HepG2 (cell line): ENCODE results near the gene ACAD8. TPM values are rescaled to one million over a fixed set of nuclear protein-coding genes. Genes with fewer than 3 reads are reported as not detected.
"Not testable (repeated sequence)": the region's sequence is repeated elsewhere in the genome, so short reads cannot be mapped to it uniquely, and the experiment has no call there.

ENCODE experiments used
- ATAC-seq: fragments of 200-7000 bp; cut with Tn5 transposase; 3 replicates; pipeline ENCODE4 v1.9.1; 2020; ENCODE audit warnings: mild to moderate bottlenecking, moderate library complexity
- BruUV-seq: library from RNA; stranded (reverse); fragments of 400-500 nt; replicated peaks from 2 replicates; lab custom pipeline; 2021; lab: Mats Ljungman, UMichigan
- CTCF ChIA-PET: fragments of 300-600 bp; formaldehyde crosslinking; extraction: SDS; loops from one replicate; lab custom pipeline; 2021; ENCODE audit warnings: low total read pairs, inconsistent platforms, low intra/inter-chr PET ratio; lab: Yijun Ruan, JAX
- POLR2A ChIA-PET: fragments of 350-600 bp; sonication (Branson Sonifier 250); formaldehyde crosslinking; loops from one replicate; lab custom pipeline; 2020; ENCODE audit warnings: antibody characterized with exemption, inconsistent platforms; lab: Yijun Ruan, JAX
- DNase-seq: peaks from one replicate; pipeline ENCODE4 v3.0.0-alpha.2; 2015; ENCODE audit warnings: low spot score
- FAIRE-seq: peaks from 3 replicates; lab custom pipeline; 2011; peaks lifted over from hg19 to GRCh38; lab: Jason Lieb, UNC
- H2AFZ ChIP-seq: one replicate; pipeline ENCODE4 v1.6.1; 2011; ENCODE audit warnings: low read length, inconsistent platforms
- H3K27ac ChIP-seq: fragments of 300-600 bp; 3 replicates; pipeline ENCODE4 v1.8.0; 2011; ENCODE audit warnings: mixed run types, mild to moderate bottlenecking, mixed read lengths, low read length, inconsistent platforms; ENCODE audit not compliant: insufficient read depth; ENCODE audit errors: extremely low read length
- H3K27me3 ChIP-seq, 2 experiments: fragments of 200-600 bp in 1 of 2; 2 replicates in 1 of 2; 3 replicates in 1 of 2; pipeline versions ENCODE4 v1.6.0 to v1.8.0; 2011; ENCODE audit warnings: low read length in 2 of 2, mild to moderate bottlenecking in 2 of 2, moderate library complexity in 2 of 2, inconsistent platforms in 1 of 2; ENCODE audit not compliant: insufficient read depth in 2 of 2, control insufficient read depth in 1 of 2
- H3K36me3 ChIP-seq, 2 experiments: fragments of 200-600 bp in 1 of 2; replicated peaks in 1 of 2; 2 replicates in 1 of 2; 3 replicates in 1 of 2; pipeline versions ENCODE4 v1.5.1 to v1.8.0; 2011; ENCODE audit warnings: low read length in 2 of 2, inconsistent platforms in 1 of 2; ENCODE audit not compliant: insufficient read depth in 2 of 2, control insufficient read depth in 1 of 2
- H3K4me1 ChIP-seq: 2 replicates; pipeline ENCODE4 v1.5.1; 2012; ENCODE audit warnings: low read length, inconsistent platforms; ENCODE audit not compliant: insufficient read depth
- H3K4me2 ChIP-seq: 2 replicates; pipeline ENCODE4 v1.6.0; 2011; ENCODE audit warnings: low read depth, low read length, inconsistent platforms
- H3K4me3 ChIP-seq, 3 experiments: fragments of 200-600 bp in 1 of 3; sonication (generic), shearing (Covaris generic) in 1 of 3; replicated peaks in 1 of 3; 2 replicates each; pipeline ENCODE4 v1.5.1; 2011 to 2016; ENCODE audit warnings: low read length in 3 of 3, inconsistent platforms in 2 of 3, low read depth in 2 of 3, mild to moderate bottlenecking in 2 of 3, control low read depth in 1 of 3, mixed read lengths in 1 of 3; ENCODE audit not compliant: insufficient read depth in 1 of 3
- H3K79me2 ChIP-seq: one replicate; pipeline ENCODE4 v1.6.1; 2011; ENCODE audit warnings: low read length, inconsistent platforms; ENCODE audit not compliant: insufficient read depth
- H3K9ac ChIP-seq: 2 replicates; pipeline ENCODE4 v1.6.0; 2011; ENCODE audit warnings: mild to moderate bottlenecking, low read depth, low read length, inconsistent platforms; ENCODE audit not compliant: insufficient read depth
- H3K9me3 ChIP-seq: 2 replicates; pipeline ENCODE4 v1.5.1; 2012; ENCODE audit warnings: mild to moderate bottlenecking, low read length
- H4K20me1 ChIP-seq: 2 replicates; pipeline ENCODE4 v1.6.0; 2011; ENCODE audit warnings: inconsistent platforms, mild to moderate bottlenecking, low read length, moderate library complexity; ENCODE audit not compliant: insufficient read depth
- ARID5B ChIP-seq: IDR thresholded peaks from 2 replicates; pipeline ENCODE4 v1.4.0; 2020; ENCODE audit warnings: mild to moderate bottlenecking, missing genetic modification reagents
- DMAP1 ChIP-seq: IDR thresholded peaks from 2 replicates; pipeline ENCODE4 v1.6.1; 2016
- ELF3 ChIP-seq: IDR thresholded peaks from 2 replicates; pipeline ENCODE4 v1.6.1; 2016; ENCODE audit warnings: missing genetic modification reagents, missing compliant biosample characterization
- FIP1L1 ChIP-seq: fragments of 200-400 bp; formaldehyde crosslinking; IDR thresholded peaks from 2 replicates; pipeline ENCODE4 v1.6.1; 2018; ENCODE audit warnings: low read depth, mild to moderate bottlenecking, low read length, moderate library complexity, borderline replicate concordance; ENCODE audit not compliant: insufficient read depth
- FOXA3 ChIP-seq: IDR thresholded peaks from 2 replicates; pipeline ENCODE4 v1.6.1; 2016; ENCODE audit warnings: missing genetic modification reagents, missing compliant biosample characterization
- HNF4A ChIP-seq: sonication (generic); formaldehyde crosslinking; IDR thresholded peaks from 2 replicates; pipeline ENCODE4 v1.4.0; 2020; ENCODE audit warnings: missing genetic modification reagents
- HOXA3 ChIP-seq: sonication (generic); formaldehyde crosslinking; IDR thresholded peaks from 2 replicates; pipeline ENCODE4 v1.5.0; 2020; ENCODE audit warnings: missing genetic modification reagents
- KLF13 ChIP-seq: sonication (generic); formaldehyde crosslinking; IDR thresholded peaks from 2 replicates; pipeline ENCODE4 v1.4.0; 2020; ENCODE audit warnings: mild to moderate bottlenecking, missing genetic modification reagents
- KLF15 ChIP-seq: sonication (generic); formaldehyde crosslinking; IDR thresholded peaks from 2 replicates; pipeline ENCODE4 v1.8.1; 2023; ENCODE audit warnings: borderline replicate concordance, mild to moderate bottlenecking, inconsistent platforms, missing genetic modification reagents, mixed read lengths
- TMF1 ChIP-seq: sonication (generic); formaldehyde crosslinking; IDR thresholded peaks from 2 replicates; pipeline ENCODE4 v1.8.1; 2022; ENCODE audit warnings: low read depth, missing genetic modification reagents
- ZBTB7B ChIP-seq: sonication (generic); formaldehyde crosslinking; IDR thresholded peaks from 2 replicates; pipeline ENCODE4 v1.4.0; 2020; ENCODE audit warnings: missing genetic modification reagents
- ZFP41 ChIP-seq: sonication (generic); formaldehyde crosslinking; IDR thresholded peaks from 2 replicates; pipeline ENCODE4 v1.4.0; 2020; ENCODE audit warnings: mild to moderate bottlenecking, missing genetic modification reagents, borderline replicate concordance
- ZNF569 ChIP-seq: sonication (generic); formaldehyde crosslinking; IDR thresholded peaks from 2 replicates; pipeline ENCODE4 v1.5.0; 2020; ENCODE audit warnings: mild to moderate bottlenecking, missing genetic modification reagents, moderate library complexity, borderline replicate concordance
- WGBS: methylation state at CpG from one replicate; pipeline ENCODE4 v1.1.6; 2017; ENCODE audit warnings: low lambda C conversion rate; 5-methylcytosine and 5-hydroxymethylcytosine counted together
- in situ Hi-C: cut with HindIII; loops from 2 replicates; pipeline ENCODE4 v1.10.0; 2017; ENCODE audit warnings: low pct_unique_long_range_greater_than_20kb; ENCODE audit not compliant: extremely low pct_ligation_motif_present
- intact Hi-C: fragments of 100-400 bp; cut with micrococcal nuclease; formaldehyde crosslinking; loops from one replicate; pipeline ENCODE4 v1.10.0; 2022; ENCODE audit not compliant: unreplicated experiment
- polyA plus RNA-seq, 8 experiments: library from polyadenylated mRNA; depleted of rRNA in 3 of 8; stranded (reverse) in 7 of 8; unstranded in 1 of 8; fragments of >200 nt; fragmentation: Illumina TruSeq in 4 of 8; extraction: Trizol in 4 of 8; gene quantifications; 2 replicates each; pipeline versions ENCODE4 v1.2.1 to v1.2.3, GENCODE V29; 2011 to 2016; ENCODE audit warnings: low read depth in 4 of 8, missing spikeins in 1 of 8, mixed read lengths in 1 of 8; ENCODE audit not compliant: insufficient read depth in 1 of 8
- total RNA-seq, 5 experiments: library from RNA; depleted of rRNA; stranded (reverse); fragments of >200 nt; fragmentation: Illumina TruSeq; extraction: Trizol; gene quantifications; 2 replicates each; pipeline ENCODE4 v1.2.3, GENCODE V29; 2016; ENCODE audit warnings: low read depth in 1 of 5

The ACAD8 gene
- total and polyA plus RNA-seq, 2 of the 13 experiments (the other 11 are each of a cell fraction or from before 2014, with no cell fraction given), result 13.5 to 20.3 TPM

- TF ChIP-seq KLF15, result no peak
Measured at GRCh38 chr11:134278356-134278755, 25.0 kb downstream of the ACAD8 start (continued).

- in situ Hi-C loops, H3K27ac ChIP-seq, H3K4me1 ChIP-seq, FAIRE-seq, H3K9me3 ChIP-seq, DNase-seq, H3K4me3 ChIP-seq, H3K9ac ChIP-seq, H4K20me1 ChIP-seq, H2AFZ ChIP-seq, H3K36me3 ChIP-seq, H3K79me2 ChIP-seq, BruUV-seq, H3K4me2 ChIP-seq, POLR2A ChIA-PET, ATAC-seq, CTCF ChIA-PET: not testable (repeated sequence)
- WGBS, result no CpG with 5 or more reads among the region's 17 CpGs
- H3K27me3 ChIP-seq, result peaks cover 3 to 54% of the 10 kb centered on the region in 2 experiments
- intact Hi-C loops, result loop anchor here (2.0 kb wide), 1 partner anchor 63 kb away; no protein-coding TSS in a partner anchor
Measured at GRCh38 chr11:134281635-134282034, 28.3 kb downstream of the ACAD8 start.

- intact Hi-C loops (no loop called here), in situ Hi-C loops (no loop called here)
- Histone ChIP-seq H3K4me2 (no peak overlapping the region), H3K9ac (no peak overlapping the region), H3K27ac (no peak overlapping the region), H2AFZ (no peak overlapping the region), H3K36me3 (no peaks in the 10 kb centered on the region), H3K9me3 (no peaks in the 10 kb centered on the region), H3K79me2 (no peaks in the 10 kb centered on the region), H3K27me3 (peaks cover 3 to 46% of the 10 kb centered on the region in 2 experiments; a peak in 4 of 5 replicates), H3K4me3 (no peak overlapping the region), H4K20me1 (no peaks in the 10 kb centered on the region), H3K4me1 (no peaks in the 10 kb centered on the region)
- POLR2A ChIA-PET, result no interaction called here
- no TSS peak for BruUV-seq
- no peak for DNase-seq
- WGBS, result 43% methylated on average over 22 of the region's 22 CpGs
- no peak for ATAC-seq
- no peak for FAIRE-seq
- CTCF ChIA-PET, result no interaction called here
- TF ChIP-seq ZNF569 (CRISPR knock-in tag) (no peak), DMAP1 (CRISPR knock-in tag) (no peak), FOXA3 (CRISPR knock-in tag) (no peak), TMF1 (CRISPR knock-in tag) (no peak), ZBTB7B (CRISPR knock-in tag) (no peak), FIP1L1 (no peak), HOXA3 (CRISPR knock-in tag) (no peak), HNF4A (CRISPR knock-in tag) (no peak), ZFP41 (CRISPR knock-in tag) (no peak), ARID5B (CRISPR knock-in tag) (no peak), ELF3 (CRISPR knock-in tag) (no peak), KLF13 (CRISPR knock-in tag) (no peak)
Measured at GRCh38 chr11:134282121-134283045, 29.0 kb downstream of the ACAD8 start.
